H9 (cell line): ENCODE data around the gene ZNF366. TPM values are rescaled to one million over a fixed set of nuclear protein-coding genes. Genes with fewer than 3 reads are reported as not detected.

Source experiments
- DNase-seq: peaks from one replicate; pipeline ENCODE4 v3.0.0-alpha.2; 2017
- H2AFZ ChIP-seq: one replicate; pipeline ENCODE4 v1.6.1; 2013; ENCODE audit warnings: mild to moderate bottlenecking, low read length, control low read depth, moderate library complexity
- H2AK5ac ChIP-seq: 2 replicates; pipeline ENCODE4 v1.6.1; 2013; ENCODE audit warnings: low read length, control low read depth, mixed read lengths; ENCODE audit not compliant: insufficient read length
- H2BK120ac ChIP-seq: one replicate; pipeline ENCODE4 v1.6.1; 2013; ENCODE audit warnings: low read depth, mild to moderate bottlenecking, low read length, control low read depth, inconsistent platforms; ENCODE audit not compliant: poor library complexity, severe bottlenecking
- H2BK12ac ChIP-seq: 2 replicates; pipeline ENCODE4 v1.6.1; 2013; ENCODE audit warnings: low read length, control low read depth, mixed read lengths, low read depth; ENCODE audit not compliant: insufficient read length
- H2BK15ac ChIP-seq: 2 replicates; pipeline ENCODE4 v1.6.1; 2013; ENCODE audit warnings: low read depth, low read length, control low read depth
- H2BK20ac ChIP-seq: one replicate; pipeline ENCODE4 v1.6.1; 2013; ENCODE audit warnings: low read depth, mild to moderate bottlenecking, low read length, control low read depth, inconsistent platforms; ENCODE audit not compliant: poor library complexity, severe bottlenecking
- H2BK5ac ChIP-seq: 2 replicates; pipeline ENCODE4 v1.6.1; 2013; ENCODE audit warnings: low read length, control low read depth, mixed read lengths; ENCODE audit not compliant: insufficient read length
- H3K14ac ChIP-seq: 2 replicates; pipeline ENCODE4 v1.6.1; 2013; ENCODE audit warnings: low read length, control low read depth; ENCODE audit not compliant: insufficient read depth
- H3K18ac ChIP-seq: 2 replicates; pipeline ENCODE4 v1.6.1; 2013; ENCODE audit warnings: low read depth, mild to moderate bottlenecking, mixed read lengths, low read length, control low read depth; ENCODE audit not compliant: insufficient read length
- H3K23ac ChIP-seq: 2 replicates; pipeline ENCODE4 v1.6.1; 2013; ENCODE audit warnings: low read length, control low read depth, mixed read lengths, low read depth; ENCODE audit not compliant: insufficient read length
- H3K23me2 ChIP-seq: 2 replicates; pipeline ENCODE4 v1.6.1; 2013; ENCODE audit warnings: low read depth, mild to moderate bottlenecking, mixed read lengths, low read length, control low read depth; ENCODE audit not compliant: insufficient read length, poor library complexity, severe bottlenecking
- H3K27ac ChIP-seq: 2 replicates; pipeline ENCODE4 v1.5.1; 2013; ENCODE audit warnings: low read length, control low read depth, mixed read lengths, low read depth; ENCODE audit not compliant: insufficient read length
- H3K27me3 ChIP-seq: 2 replicates; pipeline ENCODE4 v1.6.1; 2013; ENCODE audit warnings: low read length, control low read depth, inconsistent platforms; ENCODE audit not compliant: insufficient read depth
- H3K4ac ChIP-seq: 2 replicates; pipeline ENCODE4 v1.6.1; 2013; ENCODE audit warnings: low read depth, mild to moderate bottlenecking, control low read depth, inconsistent platforms, low read length, moderate library complexity
- H3K4me1 ChIP-seq: 2 replicates; pipeline ENCODE4 v1.6.1; 2013; ENCODE audit warnings: low read length, control low read depth, inconsistent platforms; ENCODE audit not compliant: insufficient read depth
- H3K4me2 ChIP-seq: 2 replicates; pipeline ENCODE4 v1.6.1; 2013; ENCODE audit warnings: low read length, control low read depth, mixed read lengths; ENCODE audit not compliant: insufficient read length, insufficient read depth
- H3K56ac ChIP-seq: 2 replicates; pipeline ENCODE4 v1.6.1; 2013; ENCODE audit warnings: low read depth, mild to moderate bottlenecking, mixed read lengths, low read length, control low read depth; ENCODE audit not compliant: insufficient read length
- H3K79me1 ChIP-seq: 2 replicates; pipeline ENCODE4 v1.6.1; 2013; ENCODE audit warnings: low read depth, mild to moderate bottlenecking, moderate library complexity, low read length, control low read depth, inconsistent platforms; ENCODE audit not compliant: insufficient read depth, poor library complexity, severe bottlenecking
- H3K79me2 ChIP-seq: 2 replicates; pipeline ENCODE4 v1.6.1; 2013; ENCODE audit warnings: low read length, control low read depth, inconsistent platforms; ENCODE audit not compliant: insufficient read depth
- H3K9ac ChIP-seq: 2 replicates; pipeline ENCODE4 v1.6.1; 2013; ENCODE audit warnings: low read length, control low read depth, mixed read lengths; ENCODE audit not compliant: insufficient read length; ENCODE audit errors: extremely low read depth
- H3K9me3 ChIP-seq: one replicate; pipeline ENCODE4 v1.6.1; 2013; ENCODE audit warnings: low read depth, low read length, inconsistent platforms; ENCODE audit not compliant: control insufficient read depth
- H3T11ph ChIP-seq: one replicate; pipeline ENCODE4 v1.6.1; 2013; ENCODE audit warnings: mild to moderate bottlenecking, low read length, control low read depth, inconsistent platforms
- H4K20me1 ChIP-seq: one replicate; pipeline ENCODE4 v1.6.1; 2013; ENCODE audit not compliant: control insufficient read depth, insufficient read length, insufficient read depth
- H4K5ac ChIP-seq: 2 replicates; pipeline ENCODE4 v1.6.1; 2013; ENCODE audit warnings: low read depth, mild to moderate bottlenecking, mixed read lengths, low read length, control low read depth; ENCODE audit not compliant: insufficient read length
- H4K8ac ChIP-seq: replicated peaks from 2 replicates; pipeline ENCODE4 v1.6.1; 2013; ENCODE audit warnings: low read length, control low read depth, mixed read lengths, low read depth; ENCODE audit not compliant: insufficient read length
- H4K91ac ChIP-seq: 2 replicates; pipeline ENCODE4 v1.6.1; 2013; ENCODE audit warnings: low read depth, mild to moderate bottlenecking, moderate library complexity, mixed read lengths, low read length, control low read depth; ENCODE audit not compliant: insufficient read length
- H3K27ac Mint-ChIP-seq, 3 experiments: 2 replicates in 2 of 3; 3 replicates in 1 of 3; pipeline ENCODE4 v1.8.0; 2020 to 2021; ENCODE audit warnings: mixed read lengths in 3 of 3, mild to moderate bottlenecking in 1 of 3, moderate library complexity in 1 of 3
- H3K27me3 Mint-ChIP-seq: 2 replicates; pipeline ENCODE4 v1.8.0; 2021; ENCODE audit warnings: low read depth, mild to moderate bottlenecking, moderate library complexity, mixed read lengths
- H3K36me3 Mint-ChIP-seq, 3 experiments: 2 replicates in 2 of 3; 3 replicates in 1 of 3; pipeline ENCODE4 v1.8.0; 2020 to 2021; ENCODE audit warnings: low read depth in 3 of 3, mixed read lengths in 3 of 3; ENCODE audit not compliant: insufficient read depth in 1 of 3
- H3K4me1 Mint-ChIP-seq, 2 experiments: 2 replicates each; pipeline ENCODE4 v1.8.0; 2020; ENCODE audit warnings: mixed read lengths in 2 of 2
- H3K4me3 Mint-ChIP-seq, 2 experiments: 2 replicates in 1 of 2; 3 replicates in 1 of 2; pipeline ENCODE4 v1.8.0; 2020 to 2021; ENCODE audit warnings: mild to moderate bottlenecking in 2 of 2, mixed read lengths in 2 of 2, moderate library complexity in 1 of 2
- H3K9me3 Mint-ChIP-seq, 2 experiments: 2 replicates in 1 of 2; 3 replicates in 1 of 2; pipeline ENCODE4 v1.8.0; 2020; ENCODE audit warnings: mild to moderate bottlenecking in 2 of 2, mixed read lengths in 2 of 2, moderate library complexity in 1 of 2
- CTCF ChIP-seq: fragments of 200-600 bp; sonication (generic); conservative IDR thresholded peaks from 3 replicates; pipeline ENCODE4 v1.8.0; 2021; ENCODE audit warnings: antibody characterized with exemption, mild to moderate bottlenecking
- WGBS: extraction: QIAGEN DNeasy Blood & Tissue Kit; methylation state at CpG from one replicate; pipeline ENCODE4 v1.1.7; 2013; ENCODE audit warnings: missing lambda C conversion rate, low lambda C conversion rate, mixed read lengths; ENCODE audit not compliant: insufficient read length; ENCODE audit errors: extremely low coverage; 5-methylcytosine and 5-hydroxymethylcytosine counted together
- total RNA-seq: library from RNA; stranded (reverse); gene quantifications from 2 replicates; pipeline ENCODE4 v1.2.1, GENCODE V29; 2021

The ZNF366 gene
- total RNA-seq, 1 experiment from 2014 or later, result not detected

- Mint-ChIP-seq H3K4me3 (no peak overlapping the region), H3K27me3 (peaks cover 3% of the 10 kb centered on the region), H3K27ac (no peak overlapping the region), H3K4me1 (peaks cover 14 to 17% of the 10 kb centered on the region in 2 experiments; a peak in 3 of 4 replicates), H3K36me3 (no peaks in the 10 kb centered on the region; a peak in 2 of 7 replicates), H3K9me3 (peaks cover 2 to 3% of the 10 kb centered on the region in 2 experiments)
- no peak for TF ChIP-seq CTCF
- Histone ChIP-seq H3K27ac (no peak overlapping the region), H3K9ac (no peak overlapping the region), H3K23me2 (no peaks in the 10 kb centered on the region), H2AK5ac (no peak overlapping the region), H4K8ac (no peak overlapping the region), H4K20me1 (no peaks in the 10 kb centered on the region), H2BK20ac (no peak overlapping the region), H2BK12ac (no peak overlapping the region), H3K14ac (no peak overlapping the region), H4K91ac (no peak overlapping the region), H3K79me1 (no peaks in the 10 kb centered on the region), H3K4ac (no peak overlapping the region), H2AFZ (no peak overlapping the region), H3K4me1 (no peaks in the 10 kb centered on the region; the same call in 1 of the 2 replicates), H4K5ac (no peak overlapping the region), H3K79me2 (no peaks in the 10 kb centered on the region), H2BK120ac (no peak overlapping the region), H3K18ac (no peak overlapping the region), H3K9me3 (no peaks in the 10 kb centered on the region), H3K4me2 (no peak overlapping the region), H3K27me3 (no peaks in the 10 kb centered on the region), H3K23ac (no peak overlapping the region), H3K56ac (no peak overlapping the region), H3T11ph (no peak overlapping the region), H2BK5ac (no peak overlapping the region), H2BK15ac (no peak overlapping the region)
- no CpG with 5 or more reads among the region's 2 CpGs for WGBS
- no peak for DNase-seq
These were observed 9.7 kb upstream of the ZNF366 start for GRCh38 chr5:72516916-72517315.
